Measurements from ENCODE around the gene SLC39A9.

DNA sequence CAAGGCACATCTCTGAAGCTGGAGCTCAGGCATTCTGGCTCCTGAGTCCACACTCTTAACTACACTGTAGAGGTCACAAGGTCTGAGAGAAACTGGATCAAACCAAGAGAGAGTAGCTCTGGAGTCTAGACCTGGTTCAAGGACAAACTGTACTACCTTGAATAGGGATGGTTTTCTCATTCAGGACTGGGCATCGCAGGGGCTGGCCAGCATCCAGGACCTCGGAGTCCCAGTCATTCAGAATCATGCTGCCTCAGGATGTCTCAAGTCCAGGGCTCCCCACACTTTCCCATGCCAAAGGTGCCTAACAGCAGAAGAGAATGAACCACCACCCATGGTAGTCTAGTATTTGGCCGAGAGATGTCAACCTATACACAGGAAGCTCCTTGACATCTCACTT lies 72.9 kb downstream of the SLC39A9 start:
- TF ChIP-seq, protein P1, sequence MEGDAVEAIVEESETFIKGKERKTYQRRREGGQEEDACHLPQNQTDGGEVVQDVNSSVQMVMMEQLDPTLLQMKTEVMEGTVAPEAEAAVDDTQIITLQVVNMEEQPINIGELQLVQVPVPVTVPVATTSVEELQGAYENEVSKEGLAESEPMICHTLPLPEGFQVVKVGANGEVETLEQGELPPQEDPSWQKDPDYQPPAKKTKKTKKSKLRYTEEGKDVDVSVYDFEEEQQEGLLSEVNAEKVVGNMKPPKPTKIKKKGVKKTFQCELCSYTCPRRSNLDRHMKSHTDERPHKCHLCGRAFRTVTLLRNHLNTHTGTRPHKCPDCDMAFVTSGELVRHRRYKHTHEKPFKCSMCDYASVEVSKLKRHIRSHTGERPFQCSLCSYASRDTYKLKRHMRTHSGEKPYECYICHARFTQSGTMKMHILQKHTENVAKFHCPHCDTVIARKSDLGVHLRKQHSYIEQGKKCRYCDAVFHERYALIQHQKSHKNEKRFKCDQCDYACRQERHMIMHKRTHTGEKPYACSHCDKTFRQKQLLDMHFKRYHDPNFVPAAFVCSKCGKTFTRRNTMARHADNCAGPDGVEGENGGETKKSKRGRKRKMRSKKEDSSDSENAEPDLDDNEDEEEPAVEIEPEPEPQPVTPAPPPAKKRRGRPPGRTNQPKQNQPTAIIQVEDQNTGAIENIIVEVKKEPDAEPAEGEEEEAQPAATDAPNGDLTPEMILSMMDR (conservative IDR thresholded peaks at IDR 0.05; ENCODE audit: low read depth, low read length): no peak
- no peak for TF ChIP-seq EZH2phosphoT487 (IDR thresholded peaks at IDR 0.05; ENCODE audit: borderline replicate concordance, low read length)
